ENCODE results near the gene LSP1. TPM values are rescaled to one million over a fixed set of nuclear protein-coding genes. Genes with fewer than 3 reads are reported as not detected.

The LSP1 gene
- total RNA-seq, 1 donor from 2014 or later, result 303 TPM

DNA sequence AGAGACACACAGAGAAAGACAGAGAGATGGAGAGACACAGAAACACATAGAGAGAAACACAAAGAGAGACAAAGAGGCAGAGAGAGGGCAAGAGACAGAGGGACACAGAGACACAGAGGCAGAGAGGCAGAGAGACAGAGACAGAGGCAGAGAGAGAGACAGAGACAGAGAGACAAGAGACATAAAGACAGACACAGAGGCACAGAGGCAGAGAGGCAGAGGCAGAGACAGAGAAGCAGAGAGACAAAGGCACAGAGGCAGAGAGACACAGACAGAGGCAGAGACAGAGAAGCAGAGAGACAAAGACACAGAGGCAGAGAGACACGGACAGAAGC is 7.8 kb upstream of the LSP1 start:
- peak overlapping the region; percentile 79 for H3K4me3 Mint-ChIP-seq
- intact Hi-C loops (cut with micrococcal nuclease), result no loop called here
- peaks cover 54% of the 10 kb centered on the region for H3K4me1 Mint-ChIP-seq
- peaks cover 3% of the 10 kb centered on the region for H3K27me3 Mint-ChIP-seq
- DNase-seq, result no peak
- peak overlapping the region; percentile 92 for H3K27ac Mint-ChIP-seq
- H3K9me3 Mint-ChIP-seq, result no peaks in the 10 kb centered on the region
- no peaks in the 10 kb centered on the region for H3K36me3 Mint-ChIP-seq (ENCODE audit: low read depth)

DNA sequence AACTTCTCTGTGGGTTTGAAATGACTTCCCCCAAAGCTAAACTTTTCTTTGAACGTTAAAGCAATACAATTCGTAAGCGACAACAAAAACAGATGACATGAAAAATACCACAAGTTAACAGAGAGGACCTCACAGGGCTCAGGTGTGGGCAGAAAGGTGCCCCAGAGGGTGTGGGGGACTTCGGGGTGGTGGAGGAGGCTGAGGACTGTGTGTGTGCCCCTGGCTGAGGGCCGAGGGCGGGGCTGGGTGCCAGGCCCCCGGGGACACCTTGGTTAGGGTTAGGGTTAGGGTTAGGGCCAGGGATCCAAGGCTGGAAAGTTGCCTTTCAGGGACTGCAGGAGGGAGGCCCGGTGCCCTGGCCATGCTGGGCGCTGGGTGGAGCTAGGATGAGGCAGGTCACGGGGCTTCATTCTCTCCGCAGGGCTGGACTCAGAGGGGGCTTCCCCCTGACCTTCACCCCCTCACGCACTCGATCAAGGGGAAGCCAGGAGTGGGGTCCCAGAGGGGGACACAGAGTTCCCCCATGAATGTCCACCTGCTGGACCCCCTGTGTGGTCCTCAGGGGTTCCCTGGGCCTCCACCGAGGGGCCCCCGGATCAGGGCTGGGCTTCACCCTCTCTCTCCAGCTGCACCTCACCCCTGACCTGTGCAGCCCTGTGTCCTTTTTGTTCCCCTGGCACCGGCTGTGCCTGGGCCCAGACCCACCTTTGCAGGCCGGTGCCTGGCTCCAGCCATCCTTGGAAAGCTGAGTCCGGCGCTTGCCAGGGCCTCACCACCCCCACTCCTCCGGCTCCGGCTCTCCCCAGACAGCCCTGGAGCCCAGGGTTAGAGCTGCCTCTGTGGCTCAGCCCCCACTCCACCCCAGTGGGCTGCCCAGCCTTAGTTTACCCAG is 7.1 kb upstream of the LSP1 start:
- Mint-ChIP-seq H3K27me3 (peaks cover 3% of the 10 kb centered on the region), H3K9me3 (no peaks in the 10 kb centered on the region), H3K27ac (peak overlapping the region; percentile 92), H3K4me3 (peak overlapping the region; percentile 79), H3K4me1 (peaks cover 58% of the 10 kb centered on the region), H3K36me3 (ENCODE audit: low read depth) (no peaks in the 10 kb centered on the region)
- no peak for DNase-seq
- intact Hi-C loops (cut with micrococcal nuclease), result no loop called here

DNA sequence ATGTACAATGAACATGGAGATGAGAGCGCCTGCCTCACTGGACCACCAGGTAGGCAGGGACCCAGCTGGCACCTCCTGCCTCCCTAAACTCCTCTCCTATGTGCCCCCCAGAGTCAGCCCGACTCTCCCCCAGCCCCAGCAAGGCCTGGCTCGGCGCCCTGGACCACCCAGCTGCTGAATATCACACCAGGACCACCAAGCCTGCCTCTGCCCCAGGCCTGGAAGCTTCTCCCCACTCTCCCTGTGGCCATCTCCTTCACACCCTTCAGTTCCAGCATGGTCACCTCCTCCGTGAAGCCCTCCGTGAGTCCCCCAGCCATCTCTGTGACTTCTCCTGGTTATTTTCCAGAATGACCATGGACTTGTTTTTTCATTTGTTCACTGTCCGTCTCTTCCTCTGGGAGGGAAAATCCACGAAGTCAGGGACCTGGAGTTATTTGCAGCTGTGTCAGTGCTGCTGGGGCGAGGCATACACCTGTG is 6.4 kb upstream of the LSP1 start:
- intact Hi-C loops (cut with micrococcal nuclease), result no loop called here
- peaks cover 3% of the 10 kb centered on the region for H3K27me3 Mint-ChIP-seq
- H3K27ac Mint-ChIP-seq, result peak overlapping the region; percentile 71
- H3K9me3 Mint-ChIP-seq, result no peaks in the 10 kb centered on the region
- no peak overlapping the region for H3K4me3 Mint-ChIP-seq
- peaks cover 65% of the 10 kb centered on the region for H3K4me1 Mint-ChIP-seq
- DNase-seq, result no peak
- no peaks in the 10 kb centered on the region for H3K36me3 Mint-ChIP-seq (ENCODE audit: low read depth)

- Mint-ChIP-seq H3K4me1 (peaks cover 69% of the 10 kb centered on the region), H3K9me3 (no peaks in the 10 kb centered on the region), H3K27ac (peak overlapping the region; percentile 45), H3K4me3 (no peak overlapping the region), H3K36me3 (ENCODE audit: low read depth) (no peaks in the 10 kb centered on the region), H3K27me3 (peaks cover 3% of the 10 kb centered on the region)
- DNase-seq, result no peak
- intact Hi-C loops (cut with micrococcal nuclease), result no loop called here
Observed at GRCh38 chr11:1847006-1847735, 5.7 kb upstream of the LSP1 start.

GRCh38 chr11:1847926-1848639 is 4.8 kb upstream of the LSP1 start:
- H3K4me1 Mint-ChIP-seq, result peaks cover 76% of the 10 kb centered on the region

DNA sequence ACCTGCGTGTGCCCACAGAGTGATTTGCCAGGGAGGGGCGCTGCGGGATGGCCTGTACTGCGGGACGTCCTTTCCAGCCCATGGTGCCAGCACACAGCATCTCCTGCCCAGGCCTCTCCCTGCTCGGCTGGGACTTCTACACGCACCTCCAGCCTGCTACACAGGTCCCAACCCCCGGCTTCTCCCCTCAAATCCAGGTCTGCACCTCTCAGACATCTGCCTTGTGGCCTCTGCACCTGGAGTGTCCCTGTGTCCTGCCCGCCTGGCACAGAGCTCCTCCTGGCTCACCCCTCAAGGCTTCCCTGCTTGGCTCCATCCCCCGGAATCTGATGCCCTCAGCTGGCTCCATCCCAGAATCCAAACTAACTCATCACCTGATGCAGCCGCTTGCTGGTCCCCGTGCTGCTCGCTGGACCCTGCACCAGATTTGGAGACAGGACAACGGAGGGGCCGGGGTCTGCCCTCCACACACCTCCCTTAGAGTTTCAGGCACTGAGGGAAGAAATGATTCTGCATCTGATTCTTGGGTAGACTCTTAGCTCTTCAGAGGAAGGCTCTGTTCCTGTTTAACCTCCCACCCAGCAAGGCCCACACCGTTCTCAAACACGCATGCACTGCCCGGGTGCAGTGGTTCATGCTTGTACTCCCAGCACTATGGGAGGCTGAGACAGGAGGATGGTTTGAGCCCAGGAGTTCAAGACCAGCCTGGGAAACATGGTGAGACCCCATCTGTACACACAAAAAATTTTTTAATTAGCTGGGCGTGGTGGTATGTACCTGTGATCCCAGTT is 4.0 kb upstream of the LSP1 start:
- Mint-ChIP-seq H3K4me3 (no peak overlapping the region), H3K27ac (peak overlapping the region; percentile 77), H3K27me3 (peaks cover 3% of the 10 kb centered on the region), H3K36me3 (ENCODE audit: low read depth) (peaks cover 5% of the 10 kb centered on the region), H3K9me3 (no peaks in the 10 kb centered on the region), H3K4me1 (peaks cover 69% of the 10 kb centered on the region)
- DNase-seq, result no peak
- intact Hi-C loops (cut with micrococcal nuclease), result no loop called here

More at GRCh38 chr11:1847926-1848639, 4.8 kb upstream of the LSP1 start:
- Mint-ChIP-seq H3K4me3 (peak overlapping the region; percentile 26), H3K9me3 (no peaks in the 10 kb centered on the region), H3K27ac (peak overlapping the region; percentile 71), H3K27me3 (peaks cover 3% of the 10 kb centered on the region), H3K36me3 (ENCODE audit: low read depth) (peaks cover 5% of the 10 kb centered on the region)
- intact Hi-C loops (cut with micrococcal nuclease), result no loop called here
- DNase-seq, result no peak

- Mint-ChIP-seq H3K4me1 (peaks cover 51% of the 10 kb centered on the region), H3K27ac (peak overlapping the region; percentile 99), H3K36me3 (ENCODE audit: low read depth) (peaks cover 8% of the 10 kb centered on the region), H3K4me3 (peak overlapping the region; percentile 93), H3K9me3 (no peaks in the 10 kb centered on the region), H3K27me3 (peaks cover 2% of the 10 kb centered on the region)
- DNase-seq, result no peak
- intact Hi-C loops (cut with micrococcal nuclease), result loop anchor here (1.0 to 5.0 kb wide), 6 partner anchors 7 to 549 kb away; partner anchors contain the start of genes DUSP8, TNNT3 and TSSC4
Observed at GRCh38 chr11:1851468-1852180, 1.3 kb upstream of the LSP1 start.

- Mint-ChIP-seq H3K36me3 (ENCODE audit: low read depth) (peaks cover 8% of the 10 kb centered on the region), H3K4me1 (peaks cover 47% of the 10 kb centered on the region), H3K27me3 (peaks cover under 1% of the 10 kb centered on the region), H3K4me3 (peak overlapping the region; percentile 93), H3K9me3 (no peaks in the 10 kb centered on the region), H3K27ac (peak overlapping the region; percentile 99)
- intact Hi-C loops (cut with micrococcal nuclease), result loop anchor here (1.0 to 5.0 kb wide), 6 partner anchors 8 to 548 kb away; partner anchors contain the start of genes DUSP8, TNNT3 and TSSC4
- no peak for DNase-seq
Observed at GRCh38 chr11:1852271-1852876, 510 bp upstream of the LSP1 start.

DNA sequence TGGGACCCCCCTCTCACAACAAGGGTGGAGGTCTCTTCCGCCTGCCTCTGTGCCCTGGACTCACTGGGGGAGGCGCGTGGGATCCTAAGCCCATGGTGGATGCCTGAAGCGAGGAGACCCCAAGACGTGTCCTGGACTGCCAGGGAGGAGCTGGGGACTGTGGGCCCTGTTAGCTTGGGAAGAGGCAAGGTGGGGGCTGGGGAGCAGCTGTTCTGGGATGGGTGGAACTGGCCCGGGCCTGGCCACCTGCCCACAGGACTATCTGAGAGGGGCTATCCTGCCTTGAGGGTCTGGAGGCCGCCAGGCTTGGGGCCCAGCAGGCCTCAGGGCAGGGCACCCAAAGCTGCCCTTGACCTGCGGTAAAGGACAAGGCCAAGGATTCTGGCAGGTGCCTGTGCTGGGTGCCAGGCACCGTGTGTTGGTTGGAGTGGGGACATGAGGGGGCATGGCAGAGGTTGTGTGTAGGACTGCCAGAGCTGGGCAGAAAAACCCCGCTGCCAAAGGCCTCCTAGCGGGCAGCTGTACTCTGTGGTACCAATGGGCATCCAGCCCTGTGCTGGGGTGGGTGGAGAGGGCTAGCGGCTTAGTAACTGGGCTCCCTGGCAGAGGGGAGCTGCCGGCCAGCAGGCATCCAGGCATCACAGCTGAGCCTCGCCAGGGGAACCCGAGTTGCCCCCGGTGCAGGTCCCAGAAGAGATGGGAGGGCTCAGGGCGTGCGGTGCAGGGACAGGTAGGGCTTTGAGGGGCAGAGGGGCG is 670 bp downstream of the LSP1 start:
- peak overlapping the region; percentile 93 for H3K4me3 Mint-ChIP-seq
- intact Hi-C loops (cut with micrococcal nuclease), result loop anchor here (2.0 to 5.0 kb wide), 5 partner anchors 35 to 547 kb away; partner anchors contain the start of genes DUSP8, TNNT3 and TSSC4
- DNase-seq, result peak; percentile 72
- H3K27me3 Mint-ChIP-seq, result no peaks in the 10 kb centered on the region
- H3K9me3 Mint-ChIP-seq, result no peaks in the 10 kb centered on the region
- H3K27ac Mint-ChIP-seq, result peak overlapping the region; percentile 99
- H3K4me1 Mint-ChIP-seq, result peaks cover 40% of the 10 kb centered on the region
- peaks cover 8% of the 10 kb centered on the region for H3K36me3 Mint-ChIP-seq (ENCODE audit: low read depth)

DNA sequence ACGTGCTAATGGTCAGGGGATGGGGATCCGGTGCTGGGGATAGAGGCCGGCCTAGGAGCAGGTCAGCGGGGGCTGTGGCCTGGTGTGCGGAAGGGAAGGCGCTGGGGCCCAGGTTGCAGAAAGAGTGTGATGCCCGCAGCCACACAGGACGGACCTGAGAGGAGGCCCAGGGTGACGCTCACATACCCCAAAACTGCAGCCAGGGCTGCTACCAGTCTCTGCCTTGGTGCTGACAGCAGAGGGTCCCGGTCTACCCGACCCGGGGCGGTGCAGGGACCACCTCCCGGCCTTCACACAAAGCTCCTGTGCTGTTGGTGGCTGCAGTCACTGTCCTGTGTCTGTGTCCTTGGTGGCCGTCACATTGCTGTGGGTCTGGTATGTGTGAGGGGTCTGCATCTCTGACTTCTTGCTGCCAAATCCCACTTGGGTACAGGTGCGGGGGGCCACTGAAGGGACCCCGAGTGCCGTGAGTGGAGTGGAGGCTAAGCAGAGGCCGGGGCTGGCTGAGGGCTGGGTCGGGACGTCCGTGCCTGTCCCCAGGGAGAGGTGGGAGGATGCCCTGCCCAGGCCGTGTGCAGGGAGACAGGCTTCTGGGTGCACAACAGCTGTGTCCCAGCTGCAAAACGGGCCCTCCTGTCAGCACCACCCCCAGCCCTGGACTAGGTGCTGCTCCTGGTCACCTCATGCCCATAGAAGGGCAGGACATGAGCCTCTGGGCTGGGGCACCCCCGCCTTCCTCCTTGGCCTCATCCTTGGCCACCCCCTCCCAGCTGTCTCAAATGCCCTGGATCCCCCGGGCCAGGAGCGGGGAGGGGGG is 1.5 kb downstream of the LSP1 start:
- DNase-seq, result no peak
- Mint-ChIP-seq H3K36me3 (ENCODE audit: low read depth) (peaks cover 9% of the 10 kb centered on the region), H3K9me3 (no peaks in the 10 kb centered on the region), H3K4me3 (peak overlapping the region; percentile 93), H3K27me3 (no peaks in the 10 kb centered on the region), H3K4me1 (peaks cover 36% of the 10 kb centered on the region), H3K27ac (peak overlapping the region; percentile 99)
- intact Hi-C loops (cut with micrococcal nuclease), result loop anchor here (5.0 kb wide), 2 partner anchors 63 to 282 kb away; partner anchors contain the start of genes DUSP8 and TNNT3
